Neural cell (in vitro differentiated cells): Measurements from ENCODE around the gene MRPL36. TPM values are rescaled to one million over a fixed set of nuclear protein-coding genes. Genes with fewer than 3 reads are reported as not detected.

Source experiments
- H2AFZ ChIP-seq: fragments of 200-600, 300-800 bp; sonication (generic), shearing (Covaris generic); 2 replicates; pipeline ENCODE4 v1.6.0; 2014; ENCODE audit warnings: low read depth, mild to moderate bottlenecking, antibody characterized with exemption, low read length, moderate library complexity
- H3F3A ChIP-seq: fragments of 200-600 bp; shearing (Covaris generic); 2 replicates; pipeline ENCODE4 v1.6.1; 2016; ENCODE audit warnings: mild to moderate bottlenecking, moderate library complexity, mixed read lengths, antibody characterized with exemption, low read length; ENCODE audit not compliant: insufficient read depth, poor library complexity, severe bottlenecking
- H3K27ac ChIP-seq: fragments of 200-600, 300-800 bp; sonication (generic), shearing (Covaris generic); 2 replicates; pipeline ENCODE4 v1.5.1; 2014; ENCODE audit warnings: mild to moderate bottlenecking, low read length, moderate library complexity
- H3K27me3 ChIP-seq: fragments of 300-800, 200-600 bp; sonication (generic), shearing (Covaris generic); 2 replicates; pipeline ENCODE4 v1.6.0; 2014; ENCODE audit warnings: mild to moderate bottlenecking, low read depth, low read length, moderate library complexity; ENCODE audit not compliant: insufficient read depth
- H3K36me3 ChIP-seq: fragments of 300-800, 200-600 bp; sonication (generic), shearing (Covaris generic); 2 replicates; pipeline ENCODE4 v1.5.1; 2014; ENCODE audit warnings: mild to moderate bottlenecking, antibody characterized with exemption, low read length, moderate library complexity; ENCODE audit not compliant: insufficient read depth
- H3K4me2 ChIP-seq: fragments of 300-800, 200-600 bp; sonication (generic), shearing (Covaris generic); 2 replicates; pipeline ENCODE4 v1.6.0; 2014; ENCODE audit warnings: mild to moderate bottlenecking, low read length
- H3K4me3 ChIP-seq: fragments of 300-800, 200-600 bp; sonication (generic), shearing (Covaris generic); 2 replicates; pipeline ENCODE4 v1.5.1; 2014; ENCODE audit warnings: mild to moderate bottlenecking, low read length, moderate library complexity
- H3K79me2 ChIP-seq: fragments of 200-600 bp; shearing (Covaris generic); replicated peaks from 2 replicates; pipeline ENCODE4 v1.6.0; 2014; ENCODE audit warnings: mild to moderate bottlenecking, low read length, moderate library complexity; ENCODE audit not compliant: insufficient read depth
- H3K9ac ChIP-seq: fragments of 300-800, 200-600 bp; sonication (generic), shearing (Covaris generic); 2 replicates; pipeline ENCODE4 v1.6.1; 2016; ENCODE audit warnings: mild to moderate bottlenecking, low read length, mixed read lengths
- H3K9me2 ChIP-seq: fragments of 200-600 bp; shearing (Covaris generic); 2 replicates; pipeline ENCODE4 v1.6.1; 2016; ENCODE audit warnings: mild to moderate bottlenecking, low read length, mixed read lengths; ENCODE audit not compliant: insufficient read depth
- H3K9me3 ChIP-seq: fragments of 200-600, 300-800 bp; sonication (generic), shearing (Covaris generic); 2 replicates; pipeline ENCODE4 v1.6.1; 2016; ENCODE audit warnings: mild to moderate bottlenecking, mixed run types, low read length, moderate library complexity, mixed read lengths
- H4K20me1 ChIP-seq: fragments of 200-600 bp; shearing (Covaris generic); 2 replicates; pipeline ENCODE4 v1.6.1; 2016; ENCODE audit warnings: mild to moderate bottlenecking, mixed run types; ENCODE audit not compliant: insufficient read depth
- CTCF ChIP-seq: fragments of 450-650 bp; IDR thresholded peaks from 2 replicates; pipeline ENCODE4 v1.5.1; 2014; ENCODE audit warnings: antibody characterized with exemption, mild to moderate bottlenecking, moderate library complexity; ENCODE audit not compliant: poor library complexity, severe bottlenecking
- EP300 ChIP-seq: fragments of 450-650 bp; conservative IDR thresholded peaks from 2 replicates; pipeline ENCODE4 v1.6.1; 2014; ENCODE audit warnings: antibody characterized with exemption, mild to moderate bottlenecking, moderate library complexity; ENCODE audit not compliant: poor library complexity, severe bottlenecking
- EZH2 ChIP-seq: fragments of 200-600, 300-800 bp; shearing (Covaris generic), sonication (generic); IDR thresholded peaks from 2 replicates; pipeline ENCODE4 v1.6.1; 2014; ENCODE audit warnings: antibody characterized with exemption, low read length, borderline replicate concordance, mild to moderate bottlenecking; ENCODE audit not compliant: insufficient read depth, poor library complexity, severe bottlenecking
- MXI1 ChIP-seq: fragments of 450-650 bp; conservative IDR thresholded peaks from 2 replicates; pipeline ENCODE4 v1.6.1; 2014; ENCODE audit warnings: antibody characterized with exemption, mild to moderate bottlenecking; ENCODE audit not compliant: poor library complexity, severe bottlenecking
- POLR2AphosphoS5 ChIP-seq: IDR thresholded peaks from 2 replicates; pipeline ENCODE4 v1.6.1; 2012
- RAD21 ChIP-seq: fragments of 450-650 bp; conservative IDR thresholded peaks from 2 replicates; pipeline ENCODE4 v1.6.1; 2014; ENCODE audit warnings: antibody characterized with exemption, mild to moderate bottlenecking, moderate library complexity
- REST ChIP-seq: IDR thresholded peaks from 2 replicates; pipeline ENCODE4 v1.6.1; 2012; ENCODE audit warnings: borderline replicate concordance
- SMC3 ChIP-seq: fragments of 450-650 bp; conservative IDR thresholded peaks from 2 replicates; pipeline ENCODE4 v1.6.1; 2014; ENCODE audit warnings: antibody characterized with exemption, mild to moderate bottlenecking, moderate library complexity; ENCODE audit not compliant: poor library complexity
- TAF1 ChIP-seq: IDR thresholded peaks from 2 replicates; pipeline ENCODE4 v1.6.1; 2012; ENCODE audit warnings: low read depth
- polyA minus RNA-seq: library from RNA; depleted of rRNA, polyadenylated mRNA; stranded (reverse); fragments of >200 nt; gene quantifications from 2 replicates; pipeline ENCODE4 v1.2.3, GENCODE V29; 2014
- polyA plus RNA-seq: library from polyadenylated mRNA; depleted of rRNA; stranded (reverse); fragments of >200 nt; gene quantifications from 2 replicates; pipeline ENCODE4 v1.2.3, GENCODE V29; 2014

MRPL36 gene
- 51.9 and 62.6 TPM in 2 replicates for polyA plus RNA-seq
- 23.9 and 31.5 TPM in 2 replicates for polyA minus RNA-seq

GRCh38 chr5:1799602-1800471 is at the start of gene MRPL36:
TSS of gene MRPL36 (minus strand) at chr5:1799837. CDS start at chr5:1798935, 902 bp downstream.
- Histone ChIP-seq H3K9me2 (no peaks in the 10 kb centered on the region), H3K4me2 (peak within 1 kb of the TSS; percentile 89), H3K27me3 (no peaks in the 10 kb centered on the region), H3K9ac (peak within 1 kb of the TSS; percentile 91), H3F3A (peaks cover 5% of the 10 kb centered on the region), H3K79me2 (peaks cover 22% of the 10 kb centered on the region), H3K36me3 (no peaks in the 10 kb centered on the region), H3K9me3 (no peaks in the 10 kb centered on the region), H4K20me1 (no peaks in the 10 kb centered on the region), H2AFZ (peak within 1 kb of the TSS; percentile 65), H3K4me3 (peak within 1 kb of the TSS; percentile 100), H3K27ac (peak within 1 kb of the TSS; percentile 76)
- TF ChIP-seq TAF1: no peak
- no peak for TF ChIP-seq CTCF
- TF ChIP-seq POLR2AphosphoS5: peak; percentile 80
- TF ChIP-seq MXI1: peak; percentile 82

GRCh38 chr5:1847611-1848010 is 48.0 kb upstream of the MRPL36 start:
- no peaks in the 10 kb centered on the region for H3K9me2 ChIP-seq
- H3K9ac ChIP-seq: no peak overlapping the region

More at GRCh38 chr5:1847611-1848010, 48.0 kb upstream of the MRPL36 start:
- no peaks in the 10 kb centered on the region for H4K20me1 ChIP-seq
- no peaks in the 10 kb centered on the region for H3F3A ChIP-seq
- H3K27me3 ChIP-seq: peaks cover 40% of the 10 kb centered on the region
- no peaks in the 10 kb centered on the region for H3K9me3 ChIP-seq
- H2AFZ ChIP-seq: no peak overlapping the region
- H3K79me2 ChIP-seq: no peaks in the 10 kb centered on the region
- H3K4me3 ChIP-seq: no peak overlapping the region
- H3K27ac ChIP-seq: no peak overlapping the region
- no peaks in the 10 kb centered on the region for H3K36me3 ChIP-seq
- no peak overlapping the region for H3K4me2 ChIP-seq
- TF ChIP-seq EZH2 (no peak), REST (no peak), EP300 (no peak), SMC3 (no peak), POLR2AphosphoS5 (no peak), TAF1 (no peak), MXI1 (no peak), CTCF (no peak), RAD21 (no peak)
